ENCODE measurements around the gene ID2.

The ID2 gene

DNA sequence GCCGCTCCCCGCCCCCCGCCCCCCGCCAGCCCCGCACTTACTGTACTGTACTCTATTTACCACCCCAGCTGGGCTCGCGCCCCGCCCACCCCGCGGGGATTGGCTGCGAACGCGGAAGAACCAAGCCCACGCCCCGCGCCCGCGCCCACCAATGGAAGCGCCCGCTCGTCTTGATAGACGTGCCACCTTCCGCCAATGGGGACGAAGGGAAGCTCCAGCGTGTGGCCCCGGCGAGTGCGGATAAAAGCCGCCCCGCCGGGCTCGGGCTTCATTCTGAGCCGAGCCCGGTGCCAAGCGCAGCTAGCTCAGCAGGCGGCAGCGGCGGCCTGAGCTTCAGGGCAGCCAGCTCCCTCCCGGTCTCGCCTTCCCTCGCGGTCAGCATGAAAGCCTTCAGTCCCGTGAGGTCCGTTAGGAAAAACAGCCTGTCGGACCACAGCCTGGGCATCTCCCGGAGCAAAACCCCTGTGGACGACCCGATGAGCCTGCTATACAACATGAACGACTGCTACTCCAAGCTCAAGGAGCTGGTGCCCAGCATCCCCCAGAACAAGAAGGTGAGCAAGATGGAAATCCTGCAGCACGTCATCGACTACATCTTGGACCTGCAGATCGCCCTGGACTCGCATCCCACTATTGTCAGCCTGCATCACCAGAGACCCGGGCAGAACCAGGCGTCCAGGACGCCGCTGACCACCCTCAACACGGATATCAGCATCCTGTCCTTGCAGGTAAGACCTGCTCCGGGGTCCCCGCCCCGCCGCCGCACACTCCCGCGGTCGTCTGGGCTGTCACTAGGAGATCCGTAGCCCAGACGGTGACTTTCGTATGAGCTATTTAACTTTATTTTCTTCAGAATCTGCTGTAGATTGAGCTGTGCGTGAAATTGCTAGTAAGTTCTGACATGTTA is at the start of gene ID2 (continued):
- TF ChIP-seq, protein P1, sequence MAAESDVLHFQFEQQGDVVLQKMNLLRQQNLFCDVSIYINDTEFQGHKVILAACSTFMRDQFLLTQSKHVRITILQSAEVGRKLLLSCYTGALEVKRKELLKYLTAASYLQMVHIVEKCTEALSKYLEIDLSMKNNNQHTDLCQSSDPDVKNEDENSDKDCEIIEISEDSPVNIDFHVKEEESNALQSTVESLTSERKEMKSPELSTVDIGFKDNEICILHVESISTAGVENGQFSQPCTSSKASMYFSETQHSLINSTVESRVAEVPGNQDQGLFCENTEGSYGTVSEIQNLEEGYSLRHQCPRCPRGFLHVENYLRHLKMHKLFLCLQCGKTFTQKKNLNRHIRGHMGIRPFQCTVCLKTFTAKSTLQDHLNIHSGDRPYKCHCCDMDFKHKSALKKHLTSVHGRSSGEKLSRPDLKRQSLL (tag by site-specific recombination; IDR thresholded peaks at IDR 0.05) = no peak
- TF ChIP-seq ZNF112 (tag by site-specific recombination; IDR thresholded peaks at IDR 0.05) = no peak
- no peak for TF ChIP-seq ZNF311 (tag by site-specific recombination; IDR thresholded peaks at IDR 0.05; ENCODE audit: borderline replicate concordance)
- TF ChIP-seq ZNF274 (IDR thresholded peaks at IDR 0.05; ENCODE audit: low read length) = no peak
- TF ChIP-seq ZNF274 (tag by site-specific recombination; IDR thresholded peaks at IDR 0.05; ENCODE audit: borderline replicate concordance) = no peak
- TF ChIP-seq ZNF701 (tag by site-specific recombination; IDR thresholded peaks at IDR 0.05) = no peak
- TF ChIP-seq ZNF707 (tag by site-specific recombination; IDR thresholded peaks at IDR 0.05) = no peak
- no peak for TF ChIP-seq REPIN1 (tag by site-specific recombination; IDR thresholded peaks at IDR 0.05; ENCODE audit: low read depth)
- no peak for TF ChIP-seq ZNF354C (tag by site-specific recombination; IDR thresholded peaks at IDR 0.05; ENCODE audit: borderline replicate concordance, low read depth)
- TF ChIP-seq, protein P2, sequence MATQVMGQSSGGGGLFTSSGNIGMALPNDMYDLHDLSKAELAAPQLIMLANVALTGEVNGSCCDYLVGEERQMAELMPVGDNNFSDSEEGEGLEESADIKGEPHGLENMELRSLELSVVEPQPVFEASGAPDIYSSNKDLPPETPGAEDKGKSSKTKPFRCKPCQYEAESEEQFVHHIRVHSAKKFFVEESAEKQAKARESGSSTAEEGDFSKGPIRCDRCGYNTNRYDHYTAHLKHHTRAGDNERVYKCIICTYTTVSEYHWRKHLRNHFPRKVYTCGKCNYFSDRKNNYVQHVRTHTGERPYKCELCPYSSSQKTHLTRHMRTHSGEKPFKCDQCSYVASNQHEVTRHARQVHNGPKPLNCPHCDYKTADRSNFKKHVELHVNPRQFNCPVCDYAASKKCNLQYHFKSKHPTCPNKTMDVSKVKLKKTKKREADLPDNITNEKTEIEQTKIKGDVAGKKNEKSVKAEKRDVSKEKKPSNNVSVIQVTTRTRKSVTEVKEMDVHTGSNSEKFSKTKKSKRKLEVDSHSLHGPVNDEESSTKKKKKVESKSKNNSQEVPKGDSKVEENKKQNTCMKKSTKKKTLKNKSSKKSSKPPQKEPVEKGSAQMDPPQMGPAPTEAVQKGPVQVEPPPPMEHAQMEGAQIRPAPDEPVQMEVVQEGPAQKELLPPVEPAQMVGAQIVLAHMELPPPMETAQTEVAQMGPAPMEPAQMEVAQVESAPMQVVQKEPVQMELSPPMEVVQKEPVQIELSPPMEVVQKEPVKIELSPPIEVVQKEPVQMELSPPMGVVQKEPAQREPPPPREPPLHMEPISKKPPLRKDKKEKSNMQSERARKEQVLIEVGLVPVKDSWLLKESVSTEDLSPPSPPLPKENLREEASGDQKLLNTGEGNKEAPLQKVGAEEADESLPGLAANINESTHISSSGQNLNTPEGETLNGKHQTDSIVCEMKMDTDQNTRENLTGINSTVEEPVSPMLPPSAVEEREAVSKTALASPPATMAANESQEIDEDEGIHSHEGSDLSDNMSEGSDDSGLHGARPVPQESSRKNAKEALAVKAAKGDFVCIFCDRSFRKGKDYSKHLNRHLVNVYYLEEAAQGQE (tag by site-specific recombination; IDR thresholded peaks at IDR 0.05) = 0 out of 2 replicates have a peak, but pooled peaks have one; percentile 24
- TF ChIP-seq, protein P3, sequence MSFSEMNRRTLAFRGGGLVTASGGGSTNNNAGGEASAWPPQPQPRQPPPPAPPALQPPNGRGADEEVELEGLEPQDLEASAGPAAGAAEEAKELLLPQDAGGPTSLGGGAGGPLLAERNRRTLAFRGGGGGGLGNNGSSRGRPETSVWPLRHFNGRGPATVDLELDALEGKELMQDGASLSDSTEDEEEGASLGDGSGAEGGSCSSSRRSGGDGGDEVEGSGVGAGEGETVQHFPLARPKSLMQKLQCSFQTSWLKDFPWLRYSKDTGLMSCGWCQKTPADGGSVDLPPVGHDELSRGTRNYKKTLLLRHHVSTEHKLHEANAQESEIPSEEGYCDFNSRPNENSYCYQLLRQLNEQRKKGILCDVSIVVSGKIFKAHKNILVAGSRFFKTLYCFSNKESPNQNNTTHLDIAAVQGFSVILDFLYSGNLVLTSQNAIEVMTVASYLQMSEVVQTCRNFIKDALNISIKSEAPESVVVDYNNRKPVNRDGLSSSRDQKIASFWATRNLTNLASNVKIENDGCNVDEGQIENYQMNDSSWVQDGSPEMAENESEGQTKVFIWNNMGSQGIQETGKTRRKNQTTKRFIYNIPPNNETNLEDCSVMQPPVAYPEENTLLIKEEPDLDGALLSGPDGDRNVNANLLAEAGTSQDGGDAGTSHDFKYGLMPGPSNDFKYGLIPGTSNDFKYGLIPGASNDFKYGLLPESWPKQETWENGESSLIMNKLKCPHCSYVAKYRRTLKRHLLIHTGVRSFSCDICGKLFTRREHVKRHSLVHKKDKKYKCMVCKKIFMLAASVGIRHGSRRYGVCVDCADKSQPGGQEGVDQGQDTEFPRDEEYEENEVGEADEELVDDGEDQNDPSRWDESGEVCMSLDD (tag by site-specific recombination; IDR thresholded peaks at IDR 0.05) = no peak
- no peak for TF ChIP-seq PRDM10 (tag by site-specific recombination; IDR thresholded peaks at IDR 0.05)
- TF ChIP-seq ZBTB17 (tag by site-specific recombination; IDR thresholded peaks at IDR 0.05) = peak; percentile 99
- no peak for TF ChIP-seq ZNF37A (tag by site-specific recombination; IDR thresholded peaks at IDR 0.05)
- peak; percentile 87 for TF ChIP-seq SP3 (tag by site-specific recombination; IDR thresholded peaks at IDR 0.05)
- no peak for TF ChIP-seq ZNF138 (tag by site-specific recombination; IDR thresholded peaks at IDR 0.05; ENCODE audit: borderline replicate concordance)
- TF ChIP-seq, protein P4, sequence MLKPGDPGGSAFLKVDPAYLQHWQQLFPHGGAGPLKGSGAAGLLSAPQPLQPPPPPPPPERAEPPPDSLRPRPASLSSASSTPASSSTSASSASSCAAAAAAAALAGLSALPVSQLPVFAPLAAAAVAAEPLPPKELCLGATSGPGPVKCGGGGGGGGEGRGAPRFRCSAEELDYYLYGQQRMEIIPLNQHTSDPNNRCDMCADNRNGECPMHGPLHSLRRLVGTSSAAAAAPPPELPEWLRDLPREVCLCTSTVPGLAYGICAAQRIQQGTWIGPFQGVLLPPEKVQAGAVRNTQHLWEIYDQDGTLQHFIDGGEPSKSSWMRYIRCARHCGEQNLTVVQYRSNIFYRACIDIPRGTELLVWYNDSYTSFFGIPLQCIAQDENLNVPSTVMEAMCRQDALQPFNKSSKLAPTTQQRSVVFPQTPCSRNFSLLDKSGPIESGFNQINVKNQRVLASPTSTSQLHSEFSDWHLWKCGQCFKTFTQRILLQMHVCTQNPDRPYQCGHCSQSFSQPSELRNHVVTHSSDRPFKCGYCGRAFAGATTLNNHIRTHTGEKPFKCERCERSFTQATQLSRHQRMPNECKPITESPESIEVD (tag by site-specific recombination; IDR thresholded peaks at IDR 0.05) = no peak
- TF ChIP-seq ZNF174 (tag by site-specific recombination; IDR thresholded peaks at IDR 0.05) = no peak
- no peak for TF ChIP-seq ZNF16 (tag by site-specific recombination; IDR thresholded peaks at IDR 0.05; ENCODE audit: low read depth)
- no peak for TF ChIP-seq ZBTB7A (tag by site-specific recombination; IDR thresholded peaks at IDR 0.05; ENCODE audit: low read depth)
- TF ChIP-seq ZNF571 (tag by site-specific recombination; IDR thresholded peaks at IDR 0.05) = no peak
- no peak for TF ChIP-seq HOXA7 (CRISPR knock-in tag; IDR thresholded peaks at IDR 0.05; ENCODE audit: borderline replicate concordance)
- TF ChIP-seq ZNF843 (tag by site-specific recombination; IDR thresholded peaks at IDR 0.05) = no peak
- peak; percentile 63 for TF ChIP-seq ZNF2 (tag by site-specific recombination; IDR thresholded peaks at IDR 0.05)
- TF ChIP-seq SETDB1 (IDR thresholded peaks at IDR 0.05; ENCODE audit: insufficient read length, low read length) = no peak
- no peak for TF ChIP-seq ZNF404 (tag by site-specific recombination; IDR thresholded peaks at IDR 0.05)
- peak; percentile 23; the same call in 1 of the 2 replicates for TF ChIP-seq ZXDB (tag by site-specific recombination; IDR thresholded peaks at IDR 0.05)
